Fibroblast of villous mesenchyme (primary cell): Measurements from ENCODE around the gene SLC6A1. TPM values are rescaled to one million over a fixed set of nuclear protein-coding genes. Genes with fewer than 3 reads are reported as not detected.
A peak's percentile ranks its signal among the peaks of the same experiment; 100 is the strongest.

Experiments used
- DNase-seq: peaks from one replicate; pipeline ENCODE4 v3.0.0-alpha.2; 2010; ENCODE audit warnings: low read depth
- H3K4me3 ChIP-seq: 2 replicates; pipeline ENCODE4 v1.5.1; 2011; ENCODE audit warnings: low read depth, mild to moderate bottlenecking, low read length
- CTCF ChIP-seq: IDR thresholded peaks from 2 replicates; pipeline ENCODE4 v1.5.1; 2012; ENCODE audit warnings: low read depth, mild to moderate bottlenecking, low read length; ENCODE audit not compliant: insufficient read depth
- total RNA-seq: library from RNA; depleted of rRNA; stranded (reverse); fragments of >200 nt; gene quantifications from 2 replicates; pipeline ENCODE4 v1.2.3, GENCODE V29; 2012

The SLC6A1 gene
- total RNA-seq, 1 donor, result not detected

- TF ChIP-seq CTCF, result no peak
- H3K4me3 ChIP-seq, result no peak overlapping the region
- DNase-seq, result no peak
These were observed 35.6 kb upstream of the SLC6A1 start for GRCh38 chr3:10956986-10957385.

- TF ChIP-seq CTCF, result no peak
- no peak for DNase-seq
- H3K4me3 ChIP-seq, result no peak overlapping the region
These were observed 34.4 kb upstream of the SLC6A1 start for GRCh38 chr3:10957976-10958749.

- TF ChIP-seq CTCF, result no peak
- H3K4me3 ChIP-seq, result no peak overlapping the region
- DNase-seq, result no peak
These were observed 32.3 kb upstream of the SLC6A1 start for GRCh38 chr3:10960255-10960654.

GRCh38 chr3:10961921-10962320 lies 30.6 kb upstream of the SLC6A1 start:
- H3K4me3 ChIP-seq, result no peak overlapping the region
- no peak for TF ChIP-seq CTCF
- DNase-seq, result no peak

GRCh38 chr3:10962481-10963036 lies 30.0 kb upstream of the SLC6A1 start:
- no peak for DNase-seq
- no peak overlapping the region for H3K4me3 ChIP-seq
- no peak for TF ChIP-seq CTCF

GRCh38 chr3:10964537-10965167 lies 27.9 kb upstream of the SLC6A1 start:
- no peak overlapping the region for H3K4me3 ChIP-seq
- TF ChIP-seq CTCF, result no peak
- DNase-seq, result peak; percentile 13
